GM12801 (cell line): ENCODE results near the gene LHX3.

Source experiments
- TF ChIP-seq, protein P1 (sequence below): IDR thresholded peaks from one replicate; pipeline ENCODE4 v1.5.1; 2011; ENCODE audit warnings: control low read depth; ENCODE audit not compliant: insufficient read length; ENCODE audit errors: extremely low read depth

LHX3 gene

DNA sequence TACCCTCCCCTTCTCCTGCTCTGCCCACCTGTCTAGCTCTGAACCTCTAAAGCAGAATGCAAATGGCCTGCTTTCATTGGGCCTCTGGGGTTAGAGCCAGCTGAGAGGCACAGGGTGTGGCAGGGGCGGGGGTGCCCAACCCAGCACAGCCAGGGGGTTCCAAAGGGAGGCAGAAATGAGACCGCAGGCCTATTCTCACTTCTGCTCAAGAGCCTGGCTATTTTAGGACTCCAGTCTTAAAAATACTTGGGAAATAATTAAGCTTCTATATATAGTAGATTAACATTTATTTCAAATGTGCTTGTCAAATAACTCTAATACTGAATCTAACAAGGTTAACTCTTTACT lies 35.0 kb upstream of the LHX3 start:
- TF ChIP-seq, protein P1, sequence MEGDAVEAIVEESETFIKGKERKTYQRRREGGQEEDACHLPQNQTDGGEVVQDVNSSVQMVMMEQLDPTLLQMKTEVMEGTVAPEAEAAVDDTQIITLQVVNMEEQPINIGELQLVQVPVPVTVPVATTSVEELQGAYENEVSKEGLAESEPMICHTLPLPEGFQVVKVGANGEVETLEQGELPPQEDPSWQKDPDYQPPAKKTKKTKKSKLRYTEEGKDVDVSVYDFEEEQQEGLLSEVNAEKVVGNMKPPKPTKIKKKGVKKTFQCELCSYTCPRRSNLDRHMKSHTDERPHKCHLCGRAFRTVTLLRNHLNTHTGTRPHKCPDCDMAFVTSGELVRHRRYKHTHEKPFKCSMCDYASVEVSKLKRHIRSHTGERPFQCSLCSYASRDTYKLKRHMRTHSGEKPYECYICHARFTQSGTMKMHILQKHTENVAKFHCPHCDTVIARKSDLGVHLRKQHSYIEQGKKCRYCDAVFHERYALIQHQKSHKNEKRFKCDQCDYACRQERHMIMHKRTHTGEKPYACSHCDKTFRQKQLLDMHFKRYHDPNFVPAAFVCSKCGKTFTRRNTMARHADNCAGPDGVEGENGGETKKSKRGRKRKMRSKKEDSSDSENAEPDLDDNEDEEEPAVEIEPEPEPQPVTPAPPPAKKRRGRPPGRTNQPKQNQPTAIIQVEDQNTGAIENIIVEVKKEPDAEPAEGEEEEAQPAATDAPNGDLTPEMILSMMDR, result no peak

DNA sequence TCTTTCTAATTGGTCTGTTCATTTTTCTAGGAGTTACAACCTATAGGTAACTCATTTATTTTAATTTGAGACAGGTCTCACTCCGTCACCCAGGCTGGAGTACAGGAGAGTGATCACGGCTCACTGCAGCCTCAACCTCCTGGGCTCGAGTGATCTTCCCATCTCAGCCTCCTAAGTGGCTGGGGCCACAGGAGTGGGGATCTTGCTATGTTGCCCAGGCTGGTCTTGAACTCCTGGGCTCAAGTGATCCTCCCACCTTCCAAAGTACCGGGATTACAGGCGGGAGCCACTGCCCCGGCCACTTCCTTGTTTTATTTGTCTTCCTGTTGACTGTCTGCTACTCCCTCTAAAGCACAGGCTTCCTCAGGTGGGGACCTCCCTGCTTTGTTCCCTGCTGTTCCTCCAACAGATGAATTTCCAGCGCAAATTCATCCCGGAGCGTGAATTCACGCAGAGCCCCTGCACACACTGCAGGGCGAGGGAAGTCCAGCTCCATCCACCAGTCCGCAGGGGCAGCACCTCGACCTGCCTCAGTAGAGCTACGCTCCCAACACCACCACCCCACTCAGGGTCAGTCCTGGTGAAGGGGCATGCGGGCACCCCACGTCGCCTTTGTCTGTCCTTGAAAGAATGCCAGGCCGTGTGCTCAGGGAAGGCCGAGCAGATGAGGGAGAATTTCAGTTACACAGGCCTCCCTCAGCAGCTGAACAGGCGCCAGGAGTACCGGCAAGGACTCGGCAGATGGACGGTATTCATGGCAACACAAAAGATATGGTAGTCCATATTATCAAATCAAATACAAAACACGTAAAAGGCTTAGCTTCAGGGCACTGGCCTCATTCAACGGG lies 34.4 kb upstream of the LHX3 start:
- TF ChIP-seq, protein P1, result no peak

DNA sequence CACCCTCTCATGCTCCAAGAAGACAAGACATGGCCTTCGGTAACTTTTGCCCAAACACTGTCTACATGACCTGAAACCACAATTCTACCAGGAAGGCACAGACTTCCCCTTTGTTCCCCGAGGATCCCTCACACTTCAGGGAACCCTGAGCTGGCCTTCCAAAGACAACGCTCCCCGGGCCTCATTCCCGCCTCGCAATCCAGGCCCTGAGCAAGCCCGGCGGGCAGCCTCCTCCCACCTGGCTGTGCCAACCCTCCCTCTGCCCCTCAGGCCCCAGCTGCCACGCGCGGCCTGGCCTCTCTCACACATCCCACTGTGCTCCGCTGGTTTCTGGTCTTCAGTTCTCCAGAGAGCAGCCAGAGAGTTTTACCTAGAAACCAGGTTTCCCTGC lies 33.4 kb upstream of the LHX3 start:
- TF ChIP-seq, protein P1, result no peak

DNA sequence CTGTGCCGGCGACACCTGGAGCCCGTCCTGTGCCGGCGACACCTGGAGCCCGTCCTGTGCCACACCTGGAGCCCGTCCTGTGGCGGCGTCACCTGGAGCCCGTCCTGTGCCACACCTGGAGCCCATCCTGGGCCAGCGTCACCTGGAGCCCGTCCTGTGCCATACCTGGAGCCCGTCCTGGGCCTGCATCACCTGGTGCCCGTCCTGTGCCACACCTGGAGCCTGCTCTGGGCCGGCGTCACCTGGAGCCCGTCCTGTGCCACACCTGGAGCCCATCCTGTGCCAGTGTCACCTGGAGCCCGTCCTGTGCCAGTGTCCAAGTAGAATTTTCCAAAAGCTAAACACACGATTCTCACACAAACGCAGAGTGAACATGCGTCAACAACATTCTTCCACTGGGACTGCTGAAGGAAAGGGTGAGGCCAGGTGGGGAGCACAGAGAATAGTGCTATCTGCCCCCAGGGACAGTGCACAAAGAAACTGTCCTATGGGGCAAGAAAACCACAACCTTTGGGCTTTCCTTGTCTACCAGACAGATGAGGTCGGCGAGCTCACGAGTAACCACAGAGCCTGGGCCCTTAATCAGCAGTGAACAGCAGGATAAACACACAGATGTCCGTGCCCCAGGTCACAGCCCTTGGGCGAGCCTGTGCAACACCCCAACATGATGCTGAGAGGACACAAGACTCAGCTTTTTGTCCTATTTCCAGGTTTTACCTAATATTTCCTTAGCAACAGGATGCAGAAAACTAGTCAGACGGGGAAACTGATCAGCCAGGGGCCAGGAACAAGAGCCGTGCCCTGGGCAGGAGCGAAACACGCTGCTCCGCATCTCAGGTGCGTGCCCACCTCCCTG lies 32.8 kb upstream of the LHX3 start:
- TF ChIP-seq, protein P1, result no peak

DNA sequence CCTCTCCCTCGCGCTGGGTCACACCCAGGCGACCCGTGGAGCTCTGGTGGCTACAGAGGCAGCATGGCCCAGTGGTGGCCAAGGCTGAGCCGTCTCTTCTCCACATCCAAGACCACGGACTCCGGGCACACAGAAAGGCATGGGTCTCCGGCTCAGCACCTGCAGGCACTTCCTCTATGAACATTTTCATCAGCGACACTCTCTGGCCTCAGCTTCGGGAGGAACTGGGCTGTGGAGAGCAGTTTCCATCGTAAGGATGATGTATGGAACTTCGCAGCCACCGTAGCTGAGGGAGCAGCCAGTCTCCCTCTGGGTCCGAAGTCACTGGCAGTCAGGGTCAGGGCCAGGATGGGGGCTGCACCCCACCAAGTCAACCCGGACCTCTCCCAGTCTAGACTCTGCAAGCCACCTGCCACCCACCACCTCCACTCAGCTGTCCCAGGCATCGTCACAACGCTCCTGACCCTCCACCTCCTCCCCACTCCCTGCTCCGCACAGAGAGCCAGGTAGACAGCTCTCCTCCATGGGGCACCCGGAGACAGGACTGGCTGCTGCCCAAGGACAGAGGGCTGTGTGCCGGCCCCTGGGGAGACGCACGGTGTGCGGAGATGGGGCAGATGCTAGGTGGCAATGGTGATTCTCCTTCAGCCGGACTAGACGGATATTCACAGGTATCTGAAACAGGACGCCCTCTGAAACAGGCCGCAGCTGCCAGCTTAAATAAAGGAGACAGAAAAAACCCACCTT lies 31.0 kb upstream of the LHX3 start:
- TF ChIP-seq, protein P1, result no peak

DNA sequence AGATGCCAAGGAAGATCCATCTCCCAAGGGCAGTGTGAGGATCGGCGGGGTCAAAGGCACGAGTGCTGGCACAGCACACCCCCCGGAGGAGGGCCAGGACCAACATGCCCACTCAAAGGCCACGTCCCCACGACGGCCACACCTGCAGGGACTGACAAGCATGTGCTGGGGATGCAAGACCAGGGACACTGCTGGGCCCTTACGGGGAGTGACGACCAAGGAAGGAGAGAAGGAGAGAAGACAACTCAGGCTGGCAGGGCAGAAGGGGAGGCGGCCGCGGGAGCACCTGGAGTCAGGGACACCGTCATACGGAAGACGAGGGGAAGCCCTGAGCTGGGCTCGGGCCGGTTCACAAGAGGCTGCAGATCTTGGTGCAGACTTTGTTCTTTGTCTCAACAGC lies 30.2 kb upstream of the LHX3 start:
- TF ChIP-seq, protein P1, result no peak

DNA sequence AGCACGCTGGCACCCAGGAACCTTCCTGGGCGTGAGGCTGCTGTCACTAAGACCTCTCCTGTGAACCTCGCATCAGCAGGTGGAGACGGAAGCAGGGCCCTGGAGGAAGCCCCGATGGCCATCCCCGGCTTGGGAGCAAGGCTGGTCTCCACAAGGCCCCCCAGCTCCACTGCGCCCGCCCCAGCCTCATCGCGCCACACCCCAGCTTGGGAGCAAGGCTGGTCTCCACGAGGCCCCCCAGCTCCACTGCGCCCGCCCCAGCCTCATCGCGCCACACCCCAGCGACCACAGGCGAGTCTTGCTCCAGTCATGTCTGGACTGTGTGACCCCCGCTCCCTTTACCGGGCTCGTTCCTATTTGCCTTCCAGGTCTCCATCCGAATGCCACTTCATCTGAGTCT lies 29.7 kb upstream of the LHX3 start:
- TF ChIP-seq, protein P1, result no peak
